ENCODE measurements around the gene ZNF628. TPM values are rescaled to one million over a fixed set of nuclear protein-coding genes. Genes with fewer than 3 reads are reported as not detected.
A peak's percentile ranks its signal among the peaks of the same experiment; 100 is the strongest.
"Not testable (repeated sequence)": the region's sequence is repeated elsewhere in the genome, so short reads cannot be mapped to it uniquely, and the experiment has no call there.

Gene ZNF628
- total RNA-seq, 3 donors from 2014 or later = 2.1 to 4.4 (median 4.3) TPM

GRCh38 chr19:55494172-55494761 lies 17.9 kb downstream of the ZNF628 start:
- intact Hi-C loops (cut with DNase I; ENCODE audit: low total_unique reads) = no loop called here
- peaks cover 0 to 6% of the 10 kb centered on the region in 2 donors for H3K4me1 ChIP-seq

GRCh38 chr19:55495646-55496349 lies 19.4 kb downstream of the ZNF628 start:
- DNase-seq (ENCODE audit: low spot score in 2 of 2) = no peak
- Histone ChIP-seq H3K27me3 (peaks cover 0 to 11% of the 10 kb centered on the region in 2 donors), H3K36me3 (no peaks in the 10 kb centered on the region), H3K27ac (no peak overlapping the region), H3K4me1 (peaks cover 0 to 6% of the 10 kb centered on the region in 2 donors), H3K4me3 (no peak overlapping the region), H3K9me3 (no peaks in the 10 kb centered on the region)
- TF ChIP-seq POLR2A (IDR thresholded peaks at IDR 0.05) (no peak), POLR2AphosphoS5 (IDR thresholded peaks at IDR 0.05) (no peak), CTCF (IDR thresholded peaks at IDR 0.05) (no peak)
- intact Hi-C loops (cut with DNase I; ENCODE audit: low total_unique reads) = no loop called here

More at GRCh38 chr19:55494172-55494761, 17.9 kb downstream of the ZNF628 start:
- TF ChIP-seq POLR2A (IDR thresholded peaks at IDR 0.05) (no peak), POLR2AphosphoS5 (IDR thresholded peaks at IDR 0.05) (no peak), CTCF (IDR thresholded peaks at IDR 0.05) (no peak)
- Histone ChIP-seq H3K9me3 (no peaks in the 10 kb centered on the region), H3K36me3 (no peaks in the 10 kb centered on the region), H3K27me3 (peaks cover 0 to 11% of the 10 kb centered on the region in 2 donors), H3K4me3 (peak overlapping the region; percentile 35 to 62 (median 52)), H3K27ac (peak overlapping the region; percentile 78 to 95)
- DNase-seq (ENCODE audit: low spot score in 2 of 2) = no peak

GRCh38 chr19:55496820-55497219 lies 20.4 kb downstream of the ZNF628 start:
- H3K4me3 ChIP-seq; H3K9me3 ChIP-seq; H3K27ac ChIP-seq; DNase-seq (ENCODE audit: low spot score in 2 of 2); intact Hi-C loops (cut with DNase I; ENCODE audit: low total_unique reads); H3K4me1 ChIP-seq; H3K36me3 ChIP-seq: not testable (repeated sequence)
- H3K27me3 ChIP-seq = peaks cover 0 to 11% of the 10 kb centered on the region in 2 donors

- TF ChIP-seq POLR2AphosphoS5 (IDR thresholded peaks at IDR 0.05) (no peak), CTCF (IDR thresholded peaks at IDR 0.05) (no peak), POLR2A (IDR thresholded peaks at IDR 0.05) (no peak)
- DNase-seq (ENCODE audit: low spot score in 2 of 2) = no peak
- Histone ChIP-seq H3K4me1 (peaks cover 0 to 6% of the 10 kb centered on the region in 2 donors), H3K9me3 (no peaks in the 10 kb centered on the region), H3K4me3 (no peak overlapping the region), H3K27ac (no peak overlapping the region), H3K27me3 (peaks cover 0 to 11% of the 10 kb centered on the region in 2 donors), H3K36me3 (no peaks in the 10 kb centered on the region)
- intact Hi-C loops (cut with DNase I; ENCODE audit: low total_unique reads) = no loop called here
Observed at GRCh38 chr19:55497763-55498162, 21.3 kb downstream of the ZNF628 start.

- intact Hi-C loops (cut with DNase I; ENCODE audit: low total_unique reads) = no loop called here
- H3K36me3 ChIP-seq = no peaks in the 10 kb centered on the region
- H3K27me3 ChIP-seq = peaks cover 0 to 11% of the 10 kb centered on the region in 2 donors
- no peak for DNase-seq (ENCODE audit: low spot score in 2 of 2)
- H3K4me1 ChIP-seq = peaks cover 0 to 6% of the 10 kb centered on the region in 2 donors
- H3K4me3 ChIP-seq = no peak overlapping the region
- H3K27ac ChIP-seq = no peak overlapping the region
- TF ChIP-seq POLR2AphosphoS5 (IDR thresholded peaks at IDR 0.05) (no peak), CTCF (IDR thresholded peaks at IDR 0.05) (no peak)
- H3K9me3 ChIP-seq = no peaks in the 10 kb centered on the region
Observed at GRCh38 chr19:55498246-55498840, 21.9 kb downstream of the ZNF628 start.
